ENCODE data around the gene LRFN3. TPM values are rescaled to one million over a fixed set of nuclear protein-coding genes. Genes with fewer than 3 reads are reported as not detected.

The LRFN3 gene
- total RNA-seq, 4 donors from 2014 or later, result 2.5 to 6.6 (median 4.3) TPM

GRCh38 chr19:35992907-35993765, 57.0 kb downstream of the LRFN3 start:
- TF ChIP-seq CTCF (IDR thresholded peaks at IDR 0.05; ENCODE audit: low read depth), result no peak

- TF ChIP-seq CTCF (IDR thresholded peaks at IDR 0.05; ENCODE audit: low read depth), result no peak
Observed at GRCh38 chr19:35993923-35994598, 57.9 kb downstream of the LRFN3 start.

Small RNA genes within 50 kb of the gene (small RNA-seq; reads per million reads assigned to genes)
- gene AF038458.1, result not detected

Other genes starting within 250 kb of the LRFN3 start
- gene ZBTB32, start 231.8 kb upstream of the LRFN3 start, total RNA-seq, result under 1 TPM in 1 of 4 donors, not detected in 3; 0.33 TPM
- 10 to 100 TPM in 3 of 4 donors, 1 to 10 TPM in 1; 7.3 to 26.6 (median 15.1) TPM for gene KMT2B, start 218.4 kb upstream of the LRFN3 start, total RNA-seq
- gene IGFLR1, start 193.9 kb upstream of the LRFN3 start, total RNA-seq, result 10 to 100 TPM in 1 of 4 donors, 1 to 10 TPM in 3; 4.4 to 13.8 (median 5.9) TPM
- gene U2AF1L4, start 191.0 kb upstream of the LRFN3 start, total RNA-seq, result 10 to 100 TPM; 14.8 to 30.5 (median 19.7) TPM
- 10 to 100 TPM; 23.4 to 71.3 (median 35.7) TPM for gene PSENEN, start 190.7 kb upstream of the LRFN3 start, total RNA-seq
- gene LIN37, start 187.8 kb upstream of the LRFN3 start, total RNA-seq, result 10 to 100 TPM in 2 of 4 donors, 1 to 10 TPM in 2; 7.5 to 12.2 (median 10.0) TPM
- 100 to 1,000 TPM in 2 of 4 donors, 10 to 100 TPM in 2; 50.1 to 554 (median 117) TPM for gene HSPB6, start 179.3 kb upstream of the LRFN3 start, total RNA-seq
- gene PROSER3, start 178.2 kb upstream of the LRFN3 start, total RNA-seq, result 1 to 10 TPM; 2.8 to 5.7 (median 3.5) TPM
- gene ARHGAP33, start 160.8 kb upstream of the LRFN3 start, total RNA-seq, result 10 to 100 TPM in 1 of 4 donors, 1 to 10 TPM in 2, under 1 TPM in 1; 0.33 to 12.2 (median 4.5) TPM
- not detected for gene PRODH2, start 123.5 kb upstream of the LRFN3 start, total RNA-seq
- gene NPHS1, start 83.9 kb upstream of the LRFN3 start, total RNA-seq, result not detected
- gene KIRREL2, start 79.5 kb upstream of the LRFN3 start, total RNA-seq, result not detected
- gene APLP1, start 67.8 kb upstream of the LRFN3 start, total RNA-seq, result 1 to 10 TPM in 2 of 4 donors, not detected in 2; 1.2 to 1.3 TPM
- 10 to 100 TPM in 3 of 4 donors, 1 to 10 TPM in 1; 6.8 to 23.3 (median 13.6) TPM for gene NFKBID, start 35.8 kb upstream of the LRFN3 start, total RNA-seq
- gene HCST, start 33.8 kb upstream of the LRFN3 start, total RNA-seq, result 10 to 100 TPM in 1 of 4 donors, 1 to 10 TPM in 2, not detected in 1; 2.9 to 72.6 (median 4.7) TPM
- 1,000 to 10,000 TPM in 1 of 4 donors, 100 to 1,000 TPM in 2, 10 to 100 TPM in 1; 99.8 to 1,341 (median 209) TPM for gene TYROBP, start 28.1 kb upstream of the LRFN3 start, total RNA-seq
- 10 to 100 TPM in 3 of 4 donors, 1 to 10 TPM in 1; 8.6 to 59.9 (median 42.5) TPM for gene SDHAF1, start 58.8 kb downstream of the LRFN3 start, total RNA-seq
- gene SYNE4, start 72.4 kb downstream of the LRFN3 start, total RNA-seq, result 1 to 10 TPM in 1 of 4 donors, not detected in 3; 1.5 TPM
- 10 to 100 TPM; 16.7 to 31.1 (median 18.6) TPM for gene ALKBH6, start 77.8 kb downstream of the LRFN3 start, total RNA-seq
- 10 to 100 TPM in 1 of 4 donors, 1 to 10 TPM in 3; 3.8 to 11.9 (median 8.4) TPM for gene CLIP3, start 96.5 kb downstream of the LRFN3 start, total RNA-seq
- 10 to 100 TPM in 1 of 4 donors, 1 to 10 TPM in 3; 2.9 to 10.5 (median 9.3) TPM for gene THAP8, start 117.9 kb downstream of the LRFN3 start, total RNA-seq
- gene WDR62, start 118.5 kb downstream of the LRFN3 start, total RNA-seq, result 1 to 10 TPM in 1 of 4 donors, under 1 TPM in 2, not detected in 1; 0.34 to 1.1 (median 0.44) TPM
- gene OVOL3, start 174.8 kb downstream of the LRFN3 start, total RNA-seq, result not detected
- 10 to 100 TPM; 31.3 to 76.1 (median 35.5) TPM for gene POLR2I, start 178.5 kb downstream of the LRFN3 start, total RNA-seq
- gene TBCB, start 179.1 kb downstream of the LRFN3 start, total RNA-seq, result 100 to 1,000 TPM in 2 of 4 donors, 10 to 100 TPM in 2; 89.8 to 132 (median 111) TPM
- 100 to 1,000 TPM; 211 to 331 (median 247) TPM for gene CAPNS1, start 203.7 kb downstream of the LRFN3 start, total RNA-seq
- 100 to 1,000 TPM in 1 of 4 donors, 10 to 100 TPM in 3; 18.2 to 111 (median 72.9) TPM for gene COX7A1, start 216.1 kb downstream of the LRFN3 start, total RNA-seq

Measured in subcutaneous adipose tissue (tissue), 4 donors.